Measurements from ENCODE around the gene DDX52. TPM values are rescaled to one million over a fixed set of nuclear protein-coding genes. Genes with fewer than 3 reads are reported as not detected.

Gene DDX52
- total RNA-seq, 1 experiment from 2014 or later: 65.4 TPM

- H3K79me2 ChIP-seq (ENCODE audit: insufficient read depth, low read length): no peaks in the 10 kb centered on the region
- H2BK15ac ChIP-seq (ENCODE audit: low read depth, low read length): no peak overlapping the region
- H4K8ac ChIP-seq (replicated peaks; ENCODE audit: insufficient read length, low read depth, low read length): no peak overlapping the region
- no peak overlapping the region for H2BK120ac ChIP-seq (ENCODE audit: low read depth, low read length, poor library complexity, severe bottlenecking)
- H3K4me2 ChIP-seq (ENCODE audit: insufficient read depth, insufficient read length, low read length): no peak overlapping the region
- H4K20me1 ChIP-seq (ENCODE audit: control insufficient read depth, insufficient read depth, insufficient read length): no peaks in the 10 kb centered on the region
- no peak overlapping the region for H3K27ac ChIP-seq (ENCODE audit: insufficient read length, low read depth, low read length)
- 0 out of 2 replicates have a peak, but pooled peaks cover 3% of the 10 kb centered on the region for H3K4me1 ChIP-seq (ENCODE audit: insufficient read depth, low read length)
- H3K79me1 ChIP-seq (ENCODE audit: insufficient read depth, low read depth, low read length, poor library complexity, severe bottlenecking): no peaks in the 10 kb centered on the region
- H3K14ac ChIP-seq (ENCODE audit: insufficient read depth, low read length): no peak overlapping the region
- Mint-ChIP-seq H3K27me3 (ENCODE audit: low read depth) (peaks cover 1% of the 10 kb centered on the region), H3K27ac (no peak overlapping the region), H3K4me3 (no peak overlapping the region), H3K36me3 (ENCODE audit: insufficient read depth in 1 of 3, low read depth in 3 of 3) (no peaks in the 10 kb centered on the region), H3K4me1 (peaks cover 16 to 24% of the 10 kb centered on the region in 2 experiments), H3K9me3 (no peaks in the 10 kb centered on the region)
- H2BK20ac ChIP-seq (ENCODE audit: low read depth, low read length, poor library complexity, severe bottlenecking): no peak overlapping the region
- no peak for TF ChIP-seq CTCF (conservative IDR thresholded peaks at IDR 0.05)
- no peak overlapping the region for H3K4ac ChIP-seq (ENCODE audit: low read depth, low read length)
- no peak overlapping the region for H3K56ac ChIP-seq (ENCODE audit: insufficient read length, low read depth, low read length)
- H3K18ac ChIP-seq (ENCODE audit: insufficient read length, low read depth, low read length): no peak overlapping the region
- H3T11ph ChIP-seq (ENCODE audit: low read length): no peak overlapping the region
- no peak overlapping the region for H2AK5ac ChIP-seq (ENCODE audit: insufficient read length, low read length)
- no peaks in the 10 kb centered on the region for H3K23me2 ChIP-seq (ENCODE audit: insufficient read length, low read depth, low read length, poor library complexity, severe bottlenecking)
- no peak overlapping the region for H2BK5ac ChIP-seq (ENCODE audit: insufficient read length, low read length)
- no peak overlapping the region for H2BK12ac ChIP-seq (ENCODE audit: insufficient read length, low read depth, low read length)
- H3K9ac ChIP-seq (ENCODE audit: extremely low read depth, insufficient read length, low read length): no peak overlapping the region
- DNase-seq: no peak
- no peaks in the 10 kb centered on the region for H3K27me3 ChIP-seq (ENCODE audit: insufficient read depth, low read length)
- no peak overlapping the region for H3K23ac ChIP-seq (ENCODE audit: insufficient read length, low read depth, low read length)
- no CpG with 5 or more reads among the region's 3 CpGs for WGBS (ENCODE audit: extremely low coverage, insufficient read length, low lambda C conversion rate)
- no peak overlapping the region for H4K5ac ChIP-seq (ENCODE audit: insufficient read length, low read depth, low read length)
- no peak overlapping the region for H2AFZ ChIP-seq (ENCODE audit: low read length)
- no peak overlapping the region for H4K91ac ChIP-seq (ENCODE audit: insufficient read length, low read depth, low read length)
- no peaks in the 10 kb centered on the region for H3K9me3 ChIP-seq (ENCODE audit: control insufficient read depth, low read depth, low read length)
Measured at GRCh38 chr17:37664214-37664613, 21.0 kb upstream of the DDX52 start.

Data from H9 (cell line).